ENCODE measurements around the gene CLPTM1L.

Gene CLPTM1L

DNA sequence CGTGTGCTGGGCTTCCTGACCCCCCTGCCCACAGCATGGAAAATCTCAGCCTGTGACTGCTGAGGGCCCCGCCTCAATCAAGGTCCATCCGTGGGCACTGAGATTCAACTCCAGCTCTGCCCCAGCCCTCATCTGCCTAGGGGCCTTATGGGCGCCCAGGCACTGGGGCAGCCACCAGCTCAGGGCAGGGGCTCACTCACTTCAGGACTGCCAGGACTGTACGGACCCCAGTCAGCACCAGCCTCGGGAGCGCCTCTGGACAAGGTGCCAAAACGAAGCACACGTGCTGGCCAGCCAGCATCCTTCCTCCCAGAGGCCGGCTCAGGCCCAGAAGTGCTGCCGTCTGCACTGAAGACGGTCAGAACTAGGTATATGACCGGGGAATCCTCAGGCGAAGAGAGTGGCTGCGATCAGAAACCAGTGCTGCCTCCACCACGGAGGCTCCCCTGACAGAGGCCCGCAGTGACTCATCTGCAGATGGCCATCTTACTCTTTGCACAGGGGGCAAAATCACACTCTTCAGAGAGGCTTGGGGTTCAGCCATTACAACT is 19.6 kb downstream of the CLPTM1L start:
- no peak for DNase-seq

DNA sequence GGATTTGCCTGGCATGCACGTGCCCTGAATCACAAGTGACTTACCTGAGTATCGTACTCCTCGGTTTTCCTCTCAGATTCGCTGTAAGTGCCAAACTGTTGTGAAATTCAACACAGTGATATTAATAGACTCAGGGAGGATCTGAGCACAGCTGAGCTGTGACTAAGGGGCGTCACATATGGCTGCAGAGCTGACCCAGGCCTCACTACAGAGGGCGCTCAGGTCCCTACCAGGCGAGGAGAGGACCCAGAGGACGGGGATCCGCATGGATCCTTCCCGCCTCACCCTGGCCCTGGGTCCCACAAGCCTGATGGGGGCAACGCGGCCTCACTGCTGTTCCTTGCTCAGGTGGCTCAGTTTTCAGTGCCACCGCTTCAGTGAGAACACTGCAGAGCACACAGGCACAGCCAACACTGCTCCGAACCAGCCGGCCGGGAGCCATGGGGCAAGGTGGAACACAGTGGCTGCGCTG is 20.1 kb downstream of the CLPTM1L start:
- DNase-seq: no peak

DNA sequence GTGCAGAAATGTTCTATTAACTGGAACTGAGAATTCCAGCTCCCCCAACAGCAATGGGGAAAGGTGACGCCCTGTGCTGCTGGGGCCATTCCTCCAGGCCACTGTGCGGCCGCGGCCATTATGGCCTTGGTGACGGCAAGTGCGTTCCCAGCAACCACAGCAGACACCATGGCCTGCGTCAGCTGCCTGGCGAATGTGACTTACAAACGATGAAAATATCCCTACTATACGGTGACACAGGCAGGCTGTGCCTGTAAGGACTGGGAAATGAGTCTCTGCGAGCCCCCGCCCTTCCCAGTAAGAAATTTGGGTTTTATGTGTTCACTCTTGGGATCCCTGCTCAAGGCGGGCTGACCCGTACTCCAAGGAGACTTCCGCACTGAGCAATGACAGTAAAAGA is 20.6 kb downstream of the CLPTM1L start:
- no peak for DNase-seq

DNA sequence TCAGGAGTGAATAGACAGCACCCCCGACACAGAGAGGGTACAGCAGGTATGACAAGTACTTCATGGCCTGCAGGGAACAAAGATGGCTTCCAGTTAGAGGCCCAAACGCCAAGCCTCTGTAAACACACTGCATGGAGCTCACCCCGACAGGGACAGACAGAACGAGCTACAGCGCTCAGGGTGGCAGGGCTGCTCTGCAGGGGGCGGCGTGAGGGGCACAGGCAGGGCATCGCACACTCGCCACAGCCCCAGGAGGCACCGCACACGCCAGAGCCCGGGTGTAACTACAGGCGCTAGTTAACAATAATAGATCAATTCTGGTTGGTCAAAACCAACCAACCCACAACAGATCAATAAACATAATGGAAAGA is 21.1 kb downstream of the CLPTM1L start:
- DNase-seq: no peak

DNA sequence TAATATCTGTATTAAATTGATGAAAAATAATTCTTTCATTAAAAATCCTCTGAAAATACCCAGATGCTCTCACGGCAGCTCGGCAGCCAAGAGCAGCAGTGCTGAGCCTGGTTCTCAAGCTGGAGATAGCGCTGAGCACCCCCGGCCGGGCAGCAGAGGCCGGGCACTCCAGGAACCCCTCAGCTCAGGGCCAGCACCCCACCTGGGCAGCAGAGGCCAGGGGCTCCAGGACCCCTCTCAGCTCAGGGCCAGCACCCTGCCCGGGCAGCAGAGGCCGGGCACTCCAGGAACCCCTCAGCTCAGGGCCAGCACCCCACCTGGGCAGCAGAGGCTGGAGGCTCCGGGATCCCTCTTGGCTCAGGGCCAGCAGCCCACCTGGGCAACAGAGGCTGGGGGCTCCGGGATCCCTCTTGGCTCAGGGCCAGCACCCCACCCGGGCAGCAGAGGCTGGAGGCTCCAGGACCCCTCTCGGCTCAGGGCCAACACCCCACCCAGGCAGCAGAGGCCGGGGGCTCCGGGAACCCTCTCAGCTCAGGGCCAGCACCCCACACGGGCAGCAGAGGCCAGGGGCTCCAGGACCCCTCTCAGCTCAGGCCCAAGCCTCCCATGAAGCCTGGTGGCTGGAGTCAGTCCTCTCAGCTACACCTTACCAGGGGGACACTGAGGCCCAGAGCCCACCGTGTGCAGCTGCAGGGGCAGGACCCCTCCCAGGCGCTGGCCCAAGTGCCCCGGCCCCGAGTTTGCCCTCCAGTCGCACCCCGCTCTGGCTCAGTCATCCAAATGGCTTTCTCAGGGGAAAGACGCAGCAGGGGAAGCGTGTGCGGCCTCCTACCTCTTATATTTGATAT is 21.7 kb downstream of the CLPTM1L start:
- DNase-seq: no peak

DNA sequence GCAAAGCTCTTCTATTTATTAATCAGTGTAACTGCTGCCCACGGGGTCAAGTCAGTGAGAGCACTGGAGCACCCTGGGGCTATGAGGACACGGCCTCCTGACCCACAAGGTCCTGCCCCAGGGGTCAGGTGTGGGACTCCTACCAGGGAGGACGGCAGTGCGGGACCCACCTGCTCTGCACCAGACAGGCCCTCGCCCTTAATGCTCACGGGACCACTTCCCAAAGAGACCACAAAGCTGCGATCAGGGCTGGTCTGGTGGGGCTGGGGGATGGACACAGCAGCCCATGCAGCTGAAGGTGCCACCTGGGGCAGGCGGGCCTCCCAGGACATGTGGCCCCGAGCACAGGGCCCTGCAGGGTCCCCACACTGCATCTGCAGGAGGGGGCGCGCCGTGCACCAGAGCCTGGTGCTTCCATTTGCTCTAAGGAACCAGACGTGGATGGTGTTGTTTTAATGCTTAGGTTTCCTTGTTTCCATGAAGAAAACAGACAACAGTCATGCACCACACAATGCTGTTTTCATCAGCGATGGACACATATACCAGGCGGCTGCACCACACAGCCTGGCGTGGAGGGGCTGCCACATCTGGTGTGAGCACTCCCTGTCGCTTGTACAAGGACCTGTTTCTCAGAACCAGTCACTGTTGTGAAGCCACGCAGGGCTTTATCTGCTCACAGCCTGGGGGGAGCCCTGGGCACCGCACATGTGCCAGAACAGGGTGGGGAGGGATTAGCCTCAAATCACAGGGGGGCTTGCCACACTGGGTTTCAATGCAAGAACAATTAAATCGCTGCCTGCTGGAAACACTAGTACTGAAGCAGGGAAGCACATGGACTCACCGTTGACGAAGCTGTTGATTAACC is 22.6 kb downstream of the CLPTM1L start:
- DNase-seq: no peak

DNA sequence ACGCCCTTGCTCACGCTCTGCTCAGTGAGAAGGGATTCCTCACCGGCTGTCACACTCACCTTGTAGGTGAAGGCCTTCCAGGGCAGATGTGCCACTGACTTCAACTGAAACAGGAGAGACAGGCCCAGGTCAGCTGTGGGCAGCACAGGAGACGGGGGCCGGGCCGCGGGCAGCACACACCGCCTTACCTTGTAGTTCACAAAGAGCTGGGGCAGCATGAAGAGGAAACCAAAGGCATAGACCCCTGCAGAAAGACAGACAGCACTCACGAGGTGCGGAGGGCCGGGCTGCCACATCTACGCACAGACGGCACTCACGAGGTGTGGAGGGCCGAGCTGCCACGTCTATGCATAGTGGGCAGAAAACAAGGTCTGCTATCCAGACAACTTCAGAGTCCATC is 23.3 kb downstream of the CLPTM1L start:
- no peak for DNase-seq

DNA sequence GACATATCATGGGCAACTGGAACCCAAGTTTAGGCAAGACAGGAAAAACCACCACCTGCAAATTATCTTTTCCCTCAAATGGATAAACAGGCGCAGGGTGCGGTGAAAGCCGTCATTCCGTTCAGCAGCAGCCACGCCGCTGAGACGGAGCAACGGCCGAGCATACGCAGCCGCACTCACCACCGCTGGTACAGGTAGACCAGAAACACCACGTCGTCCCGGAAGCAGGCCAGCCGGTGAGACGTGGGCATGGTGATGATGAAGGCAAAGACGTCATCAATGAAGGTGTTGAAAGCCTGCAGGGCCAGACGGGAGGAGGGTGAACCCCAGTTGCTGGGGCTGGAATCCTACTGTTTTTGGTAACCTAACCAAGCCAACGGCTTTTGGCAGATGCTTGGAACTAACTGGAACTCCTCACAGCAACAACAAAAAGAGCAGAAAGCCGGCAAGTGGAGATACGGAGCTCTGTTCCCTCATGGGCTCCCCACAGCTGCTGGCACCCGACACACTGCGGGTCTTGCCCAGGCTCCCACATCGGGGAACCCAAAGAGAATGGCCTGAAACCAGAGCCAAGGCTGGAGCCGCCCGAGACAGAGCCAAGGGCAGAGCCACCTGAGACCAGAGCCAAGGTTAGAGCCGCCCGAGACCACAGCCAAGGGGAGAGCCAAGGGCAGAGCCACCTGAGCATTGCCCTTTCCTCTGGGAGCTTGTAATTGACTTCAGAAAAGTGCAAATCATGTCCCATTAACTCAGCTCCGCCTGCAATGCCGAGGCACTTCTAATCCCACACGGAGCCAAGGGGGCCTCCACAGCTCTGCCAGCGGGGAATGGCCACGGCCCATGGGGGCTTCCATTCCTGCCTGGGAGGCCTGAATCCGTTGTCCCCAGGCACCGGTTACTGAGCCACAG is 24.2 kb downstream of the CLPTM1L start:
- DNase-seq: no peak

DNA sequence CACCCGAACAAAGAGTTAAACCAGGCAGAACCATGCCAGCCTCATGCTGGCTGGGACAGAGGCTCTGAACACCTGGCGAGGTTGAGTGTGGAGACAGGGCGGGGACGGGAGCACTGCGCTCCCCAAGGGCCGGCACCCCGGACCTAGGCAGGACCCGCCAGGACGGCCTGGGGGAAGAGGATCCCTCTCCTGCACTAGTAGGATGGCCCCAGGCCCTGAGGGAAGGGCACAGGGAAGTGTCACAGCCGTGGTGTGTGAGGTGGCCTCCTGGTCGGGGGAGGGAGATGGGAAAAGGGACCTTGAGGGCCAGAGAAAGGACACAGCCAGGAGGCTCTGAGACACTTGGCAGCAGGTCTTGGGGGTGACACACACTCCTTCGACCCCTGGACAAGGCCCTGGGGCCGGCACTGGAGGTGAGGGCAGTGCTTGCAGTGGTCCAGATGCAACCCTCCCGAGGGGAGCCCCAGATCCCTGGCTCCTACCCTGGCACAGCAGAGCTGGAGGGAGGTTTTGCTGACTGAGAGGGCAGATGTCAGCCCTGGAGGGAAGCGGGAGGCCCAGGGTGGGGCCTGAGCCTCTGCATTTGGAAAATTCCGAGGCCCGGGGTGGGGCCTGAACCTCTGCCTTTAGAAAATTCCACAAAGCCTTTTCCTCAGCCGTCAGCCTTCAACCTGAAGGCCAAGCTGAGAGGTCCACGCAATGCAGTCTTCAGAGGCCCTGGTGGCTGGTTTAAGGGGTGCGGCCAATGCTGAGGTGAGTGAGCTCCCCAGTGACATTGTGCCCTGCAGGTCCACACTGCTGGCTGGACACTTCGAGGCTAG is 25.3 kb downstream of the CLPTM1L start:
- DNase-seq: no peak

DNA sequence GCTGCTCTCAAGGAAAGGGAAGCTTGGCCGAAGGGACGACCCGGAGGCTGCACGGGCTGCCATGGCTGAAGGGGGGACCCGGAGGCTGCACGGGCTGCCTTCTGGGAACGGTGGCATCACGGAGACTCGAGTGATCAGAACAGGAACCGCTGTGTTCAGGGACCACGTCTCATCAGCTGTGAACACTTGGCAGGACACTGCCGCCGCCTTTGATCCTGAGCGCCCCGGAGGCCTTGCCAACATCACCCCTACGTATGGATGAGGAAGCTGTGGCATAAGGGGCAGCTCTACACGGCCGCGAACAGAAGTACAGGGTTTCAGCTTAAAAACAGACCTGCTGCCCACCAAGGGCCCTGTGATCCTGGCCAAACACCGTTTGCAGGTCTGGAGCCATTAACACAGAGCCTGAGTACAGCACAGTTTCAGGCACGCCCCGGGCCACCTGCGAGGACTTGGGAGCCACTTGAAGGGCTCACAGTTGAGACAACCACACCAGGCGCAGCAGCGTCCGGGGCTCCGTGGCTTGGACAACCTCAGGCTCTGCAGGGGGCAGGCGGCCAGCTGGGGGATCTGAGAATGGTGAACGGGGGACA is 26.1 kb downstream of the CLPTM1L start:
- DNase-seq: no peak

DNA sequence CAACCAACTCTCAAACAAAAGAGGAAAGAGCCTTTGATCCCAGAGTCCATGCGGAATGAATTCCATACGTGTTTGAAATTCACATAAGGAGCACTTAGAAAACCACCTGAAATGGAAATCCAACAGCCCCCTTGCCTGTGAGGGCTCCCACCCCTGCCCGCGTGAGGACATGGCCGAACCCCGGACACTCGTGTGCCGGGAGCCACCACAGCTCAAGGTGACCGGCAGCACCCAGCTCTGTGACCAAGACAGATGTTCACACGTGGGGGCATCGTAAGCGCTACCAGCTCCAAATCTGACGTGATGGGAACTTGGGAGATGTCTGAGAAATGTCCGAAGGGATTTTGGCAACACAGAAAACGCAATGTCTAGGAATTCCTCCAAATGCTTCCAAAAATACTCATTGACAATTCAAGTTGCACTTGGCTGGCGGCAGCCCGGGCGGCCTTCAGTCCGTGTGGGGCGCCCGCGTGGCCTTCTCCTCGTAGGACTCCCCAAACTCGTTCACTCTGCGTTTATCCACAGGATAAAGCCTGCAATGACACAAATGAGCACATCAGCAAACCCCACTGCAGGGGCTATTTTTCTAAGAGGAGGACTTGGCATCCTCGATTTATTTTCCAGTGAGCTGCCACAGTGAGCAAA is 26.9 kb downstream of the CLPTM1L start:
- DNase-seq: no peak

DNA sequence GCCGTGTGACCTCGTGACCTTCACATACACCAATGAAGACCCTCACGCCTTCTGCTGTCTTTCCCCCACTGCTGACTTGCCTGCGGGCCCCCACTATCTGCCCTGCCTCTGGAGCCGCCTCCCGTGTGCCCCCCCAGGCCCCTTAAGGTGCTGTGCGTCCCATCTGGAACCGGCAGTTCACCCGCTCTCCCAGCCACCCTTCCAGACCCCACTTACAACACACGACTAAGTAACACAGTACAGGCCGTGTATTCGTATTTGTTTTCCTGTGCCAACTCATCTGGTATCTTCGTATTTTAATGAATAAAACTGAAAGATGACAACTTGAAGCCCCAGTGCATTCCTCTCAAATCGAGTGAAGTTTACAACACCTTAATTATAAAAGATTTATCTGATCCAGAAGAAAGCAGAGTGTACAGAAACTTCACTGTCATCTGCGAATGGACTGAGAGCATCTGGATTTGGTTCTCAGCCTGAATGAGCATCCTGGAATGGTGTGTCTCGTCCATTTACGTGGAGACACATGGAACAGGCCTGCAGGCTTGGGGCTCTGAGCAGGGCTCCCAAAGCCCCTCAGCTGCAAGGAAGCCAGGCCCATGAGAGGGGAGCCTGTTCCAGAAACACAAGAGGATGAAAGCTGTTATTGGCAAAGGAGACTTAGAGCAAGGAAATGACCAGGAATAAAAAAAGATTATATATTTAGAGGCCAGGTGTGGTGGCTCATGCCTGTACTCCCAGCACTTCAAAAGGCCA is 28.1 kb downstream of the CLPTM1L start:
- no peak for DNase-seq

DNA sequence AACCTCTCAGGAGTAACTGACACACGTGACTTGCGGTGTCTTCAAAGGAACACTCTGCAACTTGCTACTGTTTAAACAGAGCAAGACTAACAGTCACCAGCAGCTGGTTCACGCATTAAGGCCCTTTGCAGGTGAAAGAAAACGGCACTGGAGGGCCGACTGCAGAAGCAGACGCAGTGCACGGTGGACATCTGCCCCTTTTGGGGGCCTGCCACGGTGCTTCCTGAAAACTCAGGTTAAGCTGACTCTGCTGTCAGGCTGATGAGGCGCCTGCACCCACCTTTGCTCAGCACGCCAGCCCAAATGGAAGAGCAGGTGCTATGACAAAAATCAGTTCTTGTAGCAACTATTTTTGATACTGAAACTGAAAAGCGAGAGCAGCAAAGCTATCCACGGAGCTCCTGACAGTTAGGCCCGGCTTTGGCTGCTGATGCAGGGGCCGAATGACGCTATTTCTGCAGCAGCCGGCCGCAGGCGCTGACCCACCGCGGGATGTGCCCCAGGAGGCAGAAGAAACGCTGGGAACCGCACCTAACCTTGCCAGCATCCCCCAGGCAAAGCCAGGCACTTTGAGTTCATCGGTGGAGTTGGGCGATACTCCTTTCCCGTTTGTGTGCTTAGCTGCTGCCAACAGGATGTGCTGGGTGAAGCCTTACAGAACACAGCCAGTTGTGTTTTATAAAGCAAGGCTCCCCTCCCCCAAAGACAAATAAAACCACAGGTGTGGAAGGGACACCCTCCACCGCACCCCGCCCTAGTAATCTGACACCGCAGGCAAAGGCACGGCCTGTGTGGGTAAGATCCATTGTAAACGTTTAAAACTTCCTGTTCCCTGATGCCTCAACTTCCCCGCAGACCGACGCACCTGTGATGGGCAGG is 29.0 kb downstream of the CLPTM1L start:
- peak; percentile 97 for DNase-seq

DNA sequence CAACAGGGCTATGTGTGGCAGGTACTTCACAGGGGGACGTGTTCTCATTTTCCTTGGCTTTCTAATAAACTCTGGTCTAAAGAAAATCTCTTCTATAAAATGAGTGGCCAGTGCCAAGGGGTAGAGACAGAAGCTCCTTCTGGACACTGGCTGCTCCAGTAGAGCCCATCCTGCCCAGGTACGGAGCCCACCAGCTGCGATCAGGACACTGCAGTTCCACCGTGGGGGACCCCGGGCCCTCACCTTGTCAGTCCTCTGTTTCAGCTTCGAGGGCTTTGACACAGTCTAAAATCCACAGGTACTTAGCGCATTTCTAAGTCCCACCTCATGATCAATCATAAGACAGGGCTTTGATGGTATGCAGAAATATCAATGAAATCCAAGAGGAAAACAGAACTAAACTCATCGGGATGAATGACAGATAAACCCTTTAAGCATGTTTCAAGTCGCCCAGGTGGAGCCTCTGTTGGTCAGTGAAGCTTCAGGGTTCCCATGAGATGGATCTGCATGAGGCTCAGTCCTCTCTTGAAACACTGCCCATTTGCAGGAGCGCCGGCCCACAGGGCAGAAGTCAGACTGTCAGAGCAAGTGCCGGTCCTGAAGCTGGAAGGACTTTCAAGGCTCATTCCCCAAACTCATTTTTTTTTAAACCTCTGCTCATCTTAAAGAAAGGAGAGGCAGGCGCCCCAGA is 29.7 kb downstream of the CLPTM1L start:
- DNase-seq: no peak

DNA sequence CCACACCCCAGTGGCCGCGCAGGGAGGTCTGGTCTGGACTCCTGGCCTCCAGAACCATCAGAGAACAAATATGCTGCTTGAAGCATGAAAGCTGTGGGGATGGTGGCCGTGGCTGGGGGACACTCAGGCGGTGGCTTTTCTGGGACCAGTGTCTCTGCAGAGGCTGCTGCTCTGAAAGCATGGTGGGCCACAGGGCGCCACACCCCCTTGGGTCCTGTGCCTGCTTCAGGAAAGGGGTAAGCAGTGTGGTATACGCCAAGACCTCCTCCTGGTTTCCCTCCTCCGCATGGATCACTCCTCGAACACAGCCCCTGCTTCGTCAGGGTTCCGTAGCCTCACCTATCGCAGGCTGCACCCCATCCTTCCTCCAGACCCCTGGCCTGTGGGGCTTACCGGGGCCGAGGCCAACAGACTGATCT is 30.3 kb downstream of the CLPTM1L start:
- no peak for DNase-seq

DNA sequence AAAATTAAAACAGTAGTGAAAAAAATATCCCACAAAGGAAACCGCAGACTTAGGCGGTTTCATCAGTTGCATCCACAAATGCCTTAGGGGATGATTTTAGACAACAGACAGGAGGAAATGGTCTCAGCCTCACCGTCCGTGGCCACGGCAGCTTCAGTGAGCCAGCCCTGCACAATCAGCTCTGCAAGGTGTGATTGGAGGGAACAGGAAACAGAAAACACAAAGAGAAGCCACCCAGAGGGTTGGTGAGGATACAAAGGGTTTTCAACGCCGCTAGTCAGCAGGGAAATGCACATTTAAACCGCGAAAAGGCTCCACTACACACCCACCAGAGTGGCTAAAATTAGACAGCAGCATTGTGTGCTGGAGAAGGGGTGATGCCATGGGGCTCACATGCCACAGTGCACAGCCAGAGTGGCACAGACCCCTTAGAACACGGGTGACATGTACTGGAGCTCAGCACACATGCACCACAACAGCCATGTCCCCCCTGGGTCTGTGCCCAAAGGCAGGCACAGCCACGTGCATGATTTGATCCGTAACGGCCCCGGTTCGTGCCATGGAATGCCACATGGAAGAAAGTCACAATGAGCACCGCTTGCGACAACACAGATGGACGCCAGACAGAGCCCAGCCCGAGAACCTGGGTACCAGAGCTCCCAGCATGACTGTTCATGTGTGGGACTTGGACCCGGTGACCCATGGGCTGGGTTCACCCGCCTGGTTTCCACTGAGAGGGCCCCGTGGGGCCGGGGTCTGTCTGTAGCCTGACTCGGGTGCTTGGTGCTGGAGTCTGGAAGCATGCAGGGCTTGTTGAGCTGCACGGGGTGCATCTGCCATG is 31.7 kb downstream of the CLPTM1L start:
- DNase-seq: no peak

DNA sequence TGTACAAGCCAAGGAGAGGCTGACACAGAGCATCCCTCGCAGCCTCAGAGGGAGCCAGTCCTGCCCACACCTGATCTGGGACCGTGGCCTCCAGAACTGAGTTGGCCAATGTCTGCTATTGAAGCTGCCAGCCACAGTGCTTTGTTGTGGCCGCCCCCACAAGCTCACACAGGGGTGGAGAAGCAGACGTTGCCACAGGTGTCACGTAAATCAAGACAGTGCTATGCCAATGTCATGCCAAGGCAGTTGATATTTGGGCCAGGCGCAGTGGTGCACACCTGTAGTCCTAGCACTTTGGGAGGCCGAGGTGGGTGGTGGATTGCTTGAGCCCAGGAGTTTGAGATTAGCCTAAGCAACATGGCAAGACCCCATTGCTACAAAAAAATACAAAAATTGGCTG is 32.7 kb downstream of the CLPTM1L start:
- no peak for DNase-seq

All from NCI-H1105 treated with DMSO at 0.1 percent for 48 hours (cell line).